GM12874 (cell line): Measurements from ENCODE around the gene UFSP1.

Source experiments
- TF ChIP-seq, protein P1 (sequence below): IDR thresholded peaks from 2 replicates; pipeline ENCODE4 v1.5.1; 2011; ENCODE audit warnings: low read depth, mild to moderate bottlenecking, control low read depth, low read length, moderate library complexity; ENCODE audit not compliant: insufficient read depth

The UFSP1 gene

DNA sequence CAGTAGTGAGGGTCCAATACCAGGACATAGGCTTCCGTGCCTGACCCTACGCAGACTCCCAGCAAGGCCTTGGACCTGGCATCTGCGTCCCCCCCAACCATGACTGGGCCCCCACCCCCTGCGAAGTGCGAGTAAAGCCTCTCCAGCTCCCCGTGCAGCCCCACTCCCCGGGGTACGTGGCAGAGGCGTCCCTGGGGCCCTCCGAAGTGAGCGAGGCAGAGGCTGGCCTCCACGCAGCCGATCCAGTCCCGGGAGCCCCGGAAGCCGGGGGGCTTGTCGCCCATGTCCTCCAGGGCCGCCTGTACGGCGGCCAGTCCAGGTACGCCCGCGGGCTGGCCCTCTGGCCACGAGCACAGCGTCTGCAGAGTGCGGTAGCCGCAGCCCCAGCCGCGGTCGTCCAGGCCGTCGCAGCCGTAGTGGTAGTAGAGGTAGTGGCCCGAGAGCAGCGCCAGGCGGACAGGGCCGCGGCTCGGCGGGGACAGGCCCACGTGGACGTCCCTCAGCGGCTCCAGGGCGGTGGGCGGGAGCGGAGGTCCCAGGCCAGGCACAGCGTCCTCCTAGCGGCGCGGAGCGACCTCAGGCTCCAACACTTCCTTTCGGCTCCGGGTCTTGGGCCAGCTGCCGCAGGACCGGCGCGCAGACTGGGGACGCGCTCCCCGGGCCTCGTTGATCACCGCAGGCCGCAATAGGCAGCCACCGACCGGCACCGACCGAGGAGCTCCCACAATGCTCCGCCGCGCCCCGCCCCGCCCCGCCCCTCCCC, at the start of gene UFSP1:
TSS of gene UFSP1 (minus strand) at position 728 of the 763 bp plus-strand sequence. CDS start at position 284, 444 bp downstream.
- TF ChIP-seq, protein P1, sequence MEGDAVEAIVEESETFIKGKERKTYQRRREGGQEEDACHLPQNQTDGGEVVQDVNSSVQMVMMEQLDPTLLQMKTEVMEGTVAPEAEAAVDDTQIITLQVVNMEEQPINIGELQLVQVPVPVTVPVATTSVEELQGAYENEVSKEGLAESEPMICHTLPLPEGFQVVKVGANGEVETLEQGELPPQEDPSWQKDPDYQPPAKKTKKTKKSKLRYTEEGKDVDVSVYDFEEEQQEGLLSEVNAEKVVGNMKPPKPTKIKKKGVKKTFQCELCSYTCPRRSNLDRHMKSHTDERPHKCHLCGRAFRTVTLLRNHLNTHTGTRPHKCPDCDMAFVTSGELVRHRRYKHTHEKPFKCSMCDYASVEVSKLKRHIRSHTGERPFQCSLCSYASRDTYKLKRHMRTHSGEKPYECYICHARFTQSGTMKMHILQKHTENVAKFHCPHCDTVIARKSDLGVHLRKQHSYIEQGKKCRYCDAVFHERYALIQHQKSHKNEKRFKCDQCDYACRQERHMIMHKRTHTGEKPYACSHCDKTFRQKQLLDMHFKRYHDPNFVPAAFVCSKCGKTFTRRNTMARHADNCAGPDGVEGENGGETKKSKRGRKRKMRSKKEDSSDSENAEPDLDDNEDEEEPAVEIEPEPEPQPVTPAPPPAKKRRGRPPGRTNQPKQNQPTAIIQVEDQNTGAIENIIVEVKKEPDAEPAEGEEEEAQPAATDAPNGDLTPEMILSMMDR: no peak

DNA sequence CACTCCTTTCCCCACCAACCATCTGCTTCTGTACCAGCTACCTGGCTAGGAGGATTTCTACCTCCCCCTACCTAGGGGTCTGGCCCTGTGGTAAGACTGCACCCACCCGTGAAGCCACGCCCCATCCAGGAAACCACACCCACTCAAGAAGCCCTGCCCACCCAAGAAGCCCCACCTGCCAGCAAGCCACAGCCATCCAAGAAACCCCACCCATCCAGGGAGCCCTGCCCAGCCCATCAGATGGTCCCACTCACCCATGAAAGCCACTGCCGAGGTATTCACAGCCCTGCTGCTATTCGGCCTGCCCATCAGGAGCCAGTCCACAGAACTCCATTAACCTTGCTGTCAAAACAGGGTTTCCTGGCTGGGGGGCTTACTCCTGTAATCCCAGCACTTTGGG, 44.2 kb upstream of the UFSP1 start:
- TF ChIP-seq, protein P1: no peak

DNA sequence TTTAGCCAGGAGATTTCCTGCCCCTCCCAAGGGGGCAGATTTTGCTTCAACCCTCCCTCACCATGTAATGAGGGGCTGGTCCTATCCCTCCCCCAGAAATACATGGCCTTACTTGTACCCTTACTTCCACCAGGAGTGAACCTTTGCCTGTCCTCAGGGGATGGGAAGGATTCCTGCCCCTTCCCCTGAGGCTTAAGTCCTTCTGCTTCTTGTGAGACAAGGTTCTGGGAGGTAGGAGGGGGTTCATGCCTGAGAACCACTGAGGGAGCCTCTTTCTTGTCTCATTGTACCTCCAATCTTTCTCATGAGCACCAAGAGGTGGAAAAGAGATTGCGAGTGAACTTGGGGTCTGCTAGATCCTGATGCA, 40.3 kb upstream of the UFSP1 start:
- TF ChIP-seq, protein P1: no peak

DNA sequence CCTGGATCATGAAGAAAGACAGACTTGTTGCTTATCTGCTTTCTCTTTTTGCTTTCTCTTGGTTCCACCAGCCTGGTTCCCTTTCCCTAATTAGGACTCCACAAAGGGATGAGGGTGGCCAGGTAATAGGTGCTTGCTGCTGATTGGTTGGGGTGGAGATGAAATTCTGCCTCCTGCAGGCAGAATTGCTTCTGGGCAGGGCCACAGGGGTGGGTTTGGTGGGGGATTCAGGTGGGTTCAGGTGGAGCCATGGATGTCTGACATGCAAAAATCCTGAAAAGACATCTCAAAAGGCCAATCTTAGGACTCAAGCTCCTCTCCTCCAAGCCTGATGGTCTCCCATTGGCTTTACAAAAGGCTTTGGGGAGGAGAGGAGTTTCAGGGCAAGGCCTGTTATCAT, 31.5 kb upstream of the UFSP1 start:
- TF ChIP-seq, protein P1: no peak

DNA sequence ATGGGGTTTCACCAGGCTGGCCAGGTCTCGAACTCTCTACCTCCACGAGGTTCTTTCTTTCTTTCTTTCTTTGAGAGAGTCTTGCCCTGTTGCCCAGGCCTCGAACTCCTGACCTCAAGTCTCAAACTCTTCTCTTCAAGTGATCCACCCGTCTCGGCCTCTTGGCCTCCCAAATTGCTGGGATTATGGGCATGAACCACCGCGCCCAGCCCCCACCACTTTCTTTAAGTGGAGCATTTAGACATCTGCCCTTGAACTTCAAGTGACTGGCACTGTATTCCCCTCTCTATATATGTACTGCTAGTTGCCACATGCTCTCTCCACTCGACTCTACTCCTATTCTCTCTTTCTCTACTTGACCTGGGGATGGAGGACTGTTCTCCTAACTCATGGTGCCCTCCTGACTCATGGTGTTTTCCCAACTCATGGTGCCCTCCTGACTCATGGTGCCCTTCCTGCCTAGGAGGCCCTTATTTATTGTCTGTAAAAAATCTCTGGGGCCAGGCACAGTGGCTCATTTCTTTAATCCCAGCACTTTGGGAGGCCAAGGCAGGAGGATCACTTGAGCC, 25.4 kb upstream of the UFSP1 start:
- TF ChIP-seq, protein P1: no peak

DNA sequence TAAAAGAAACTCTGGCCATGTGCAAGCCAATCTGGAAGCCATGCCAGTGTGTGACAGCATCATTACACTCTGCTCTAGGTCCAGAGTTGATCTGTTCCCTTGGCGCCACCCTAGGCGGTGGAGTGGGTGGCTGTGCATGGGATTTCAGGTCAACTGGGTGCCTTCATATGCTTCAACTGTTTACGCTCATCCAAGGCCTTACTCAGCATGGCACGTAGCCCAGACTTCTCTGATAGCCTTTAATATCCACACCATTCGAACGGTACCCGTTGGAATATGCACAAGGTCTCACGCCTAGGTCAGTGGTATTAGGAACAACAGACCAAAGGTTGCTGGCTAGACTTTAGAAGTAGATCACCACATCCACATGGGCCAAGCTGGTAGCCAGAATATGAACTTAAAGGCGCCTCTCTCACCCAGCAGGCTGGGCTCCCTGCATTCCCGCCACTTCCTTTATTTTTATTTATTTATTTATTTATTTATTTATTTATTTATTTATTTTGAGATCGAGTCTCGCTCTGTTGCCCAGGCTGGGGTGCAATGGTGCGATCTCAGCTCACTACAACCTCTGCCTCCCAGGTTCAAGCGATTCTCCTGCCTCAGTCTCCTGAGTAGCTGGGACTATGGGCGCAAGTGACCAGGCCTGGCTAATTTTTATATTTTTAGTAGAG, 24.8 kb upstream of the UFSP1 start:
- TF ChIP-seq, protein P1: no peak

DNA sequence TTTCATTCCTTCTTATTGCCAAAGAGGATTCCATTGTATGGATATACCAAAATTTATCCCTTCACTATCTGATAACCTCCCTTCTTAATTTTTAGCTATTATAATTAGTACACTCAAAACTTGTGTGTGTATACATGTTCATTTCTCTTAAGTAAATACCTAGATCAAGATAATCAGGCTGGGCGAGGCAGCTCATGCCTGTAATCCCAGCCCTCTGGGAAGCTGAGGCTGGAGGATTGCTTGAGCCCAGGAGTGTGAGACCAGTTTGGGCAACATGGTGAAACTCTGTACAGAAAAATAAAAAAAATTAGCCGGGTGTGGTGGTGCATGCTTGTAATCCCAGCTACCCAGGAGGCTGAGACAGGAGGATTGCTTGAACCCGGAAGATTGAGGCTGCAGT, 22.0 kb upstream of the UFSP1 start:
- TF ChIP-seq, protein P1: no peak
